K562 (cell line): Measurements from ENCODE around the gene SUDS3. TPM values are rescaled to one million over a fixed set of nuclear protein-coding genes. Genes with fewer than 3 reads are reported as not detected.

Source experiments
- DLX4 ChIP-seq: fragments of 250-450 bp; sonication (Bioruptor Pico); IDR thresholded peaks from 2 replicates; pipeline ENCODE4 v1.6.1; 2021; ENCODE audit warnings: mild to moderate bottlenecking
- HCFC1 ChIP-seq: IDR thresholded peaks from 2 replicates; pipeline ENCODE4 v1.6.1; 2012; ENCODE audit warnings: low read depth, low read length, improper control_type of control experiment
- NFE2 ChIP-seq: IDR thresholded peaks from 2 replicates; pipeline ENCODE4 v1.6.1; 2014; ENCODE audit warnings: antibody characterized with exemption, low read depth
- NONO ChIP-seq, 2 experiments: fragments of 200-400 bp in 1 of 2; fragments of 450-650 bp in 1 of 2; formaldehyde crosslinking in 1 of 2; IDR thresholded peaks; 2 replicates each; pipeline ENCODE4 v1.6.1; 2017; ENCODE audit warnings: low read depth in 2 of 2, mild to moderate bottlenecking in 2 of 2, moderate library complexity in 2 of 2, low read length in 1 of 2
- POLR2AphosphoS2 ChIP-seq: IDR thresholded peaks from 2 replicates; pipeline ENCODE4 v1.6.1; 2012; ENCODE audit warnings: low read length, improper control_type of control experiment
- SAP30 ChIP-seq: fragments of 200-600 bp; sonication (generic); IDR thresholded peaks from 2 replicates; pipeline ENCODE4 v1.6.1; 2012; ENCODE audit warnings: borderline replicate concordance, low read depth, mild to moderate bottlenecking, moderate library complexity, low read length, control low read depth, inconsistent platforms; ENCODE audit not compliant: insufficient read depth, poor library complexity, severe bottlenecking
- SPI1 ChIP-seq: IDR thresholded peaks from 2 replicates; pipeline ENCODE4 v1.6.1; 2011; ENCODE audit warnings: low read depth, low read length, control low read depth, borderline replicate concordance
- SREBF2 ChIP-seq: sonication (generic); formaldehyde crosslinking; IDR thresholded peaks from 2 replicates; pipeline ENCODE4 v1.4.0; 2020; ENCODE audit warnings: mild to moderate bottlenecking, missing genetic modification reagents
- WHSC1 ChIP-seq: IDR thresholded peaks from one replicate; pipeline ENCODE4 v1.6.1; 2012; ENCODE audit warnings: low read length, control low read depth, inconsistent platforms
- ZBTB1 ChIP-seq: sonication (generic); formaldehyde crosslinking; IDR thresholded peaks from 2 replicates; pipeline ENCODE4 v1.8.1; 2023; ENCODE audit warnings: missing genetic modification reagents, low read depth, mild to moderate bottlenecking, borderline replicate concordance
- polyA plus RNA-seq, 8 experiments: library from polyadenylated mRNA; depleted of rRNA in 4 of 8; stranded (reverse) in 5 of 8; unstranded in 3 of 8; fragments of >200 nt; fragmentation: Nextera tagmentation in 2 of 8; fragmentation: Illumina TruSeq in 1 of 8; extraction: Ambion mirVana in 2 of 8; extraction: Trizol in 1 of 8; gene quantifications; 2 replicates each; pipeline versions ENCODE4 v1.2.1 to v1.2.3, GENCODE V29; 2011 to 2014; ENCODE audit warnings: inconsistent platforms in 1 of 8, missing spikeins in 1 of 8
- total RNA-seq, 7 experiments: library from RNA; depleted of rRNA in 6 of 7; stranded (reverse); fragments of >200 nt in 6 of 7; fragmentation: Illumina TruSeq in 2 of 7; extraction: Trizol in 2 of 7; gene quantifications; 2 replicates each; pipeline versions ENCODE4 v1.2.1 to v1.2.3, GENCODE V29; 2011 to 2021; ENCODE audit warnings: low replicate concordance in 1 of 7
- TF ChIP-seq, protein P1 (sequence below), 2 experiments: fragments of 450-650 bp in 1 of 2; sonication (generic) in 1 of 2; formaldehyde crosslinking in 1 of 2; IDR thresholded peaks; 2 replicates each; pipeline versions ENCODE4 v1.7.1 to v1.9.0; 2016 to 2022; ENCODE audit warnings: inconsistent platforms in 1 of 2, mild to moderate bottlenecking in 1 of 2, missing genetic modification reagents in 1 of 2
- TF ChIP-seq, protein P2 (sequence below): fragments of 200-800 bp; sonication (Bioruptor generic); IDR thresholded peaks from 2 replicates; pipeline ENCODE4 v1.6.1; 2017; ENCODE audit warnings: missing genetic modification characterization, missing compliant biosample characterization

Gene SUDS3
- total and polyA plus RNA-seq, 9 of the 15 experiments (the other 6 are each of a cell fraction or from before 2014, with no cell fraction given): 6.6 to 30.5 (median 23.3) TPM

GRCh38 chr12:118372541-118373495 is 3.5 kb upstream of the SUDS3 start, which contains the start of gene TAOK3 (continued):
- TF ChIP-seq, protein P1, sequence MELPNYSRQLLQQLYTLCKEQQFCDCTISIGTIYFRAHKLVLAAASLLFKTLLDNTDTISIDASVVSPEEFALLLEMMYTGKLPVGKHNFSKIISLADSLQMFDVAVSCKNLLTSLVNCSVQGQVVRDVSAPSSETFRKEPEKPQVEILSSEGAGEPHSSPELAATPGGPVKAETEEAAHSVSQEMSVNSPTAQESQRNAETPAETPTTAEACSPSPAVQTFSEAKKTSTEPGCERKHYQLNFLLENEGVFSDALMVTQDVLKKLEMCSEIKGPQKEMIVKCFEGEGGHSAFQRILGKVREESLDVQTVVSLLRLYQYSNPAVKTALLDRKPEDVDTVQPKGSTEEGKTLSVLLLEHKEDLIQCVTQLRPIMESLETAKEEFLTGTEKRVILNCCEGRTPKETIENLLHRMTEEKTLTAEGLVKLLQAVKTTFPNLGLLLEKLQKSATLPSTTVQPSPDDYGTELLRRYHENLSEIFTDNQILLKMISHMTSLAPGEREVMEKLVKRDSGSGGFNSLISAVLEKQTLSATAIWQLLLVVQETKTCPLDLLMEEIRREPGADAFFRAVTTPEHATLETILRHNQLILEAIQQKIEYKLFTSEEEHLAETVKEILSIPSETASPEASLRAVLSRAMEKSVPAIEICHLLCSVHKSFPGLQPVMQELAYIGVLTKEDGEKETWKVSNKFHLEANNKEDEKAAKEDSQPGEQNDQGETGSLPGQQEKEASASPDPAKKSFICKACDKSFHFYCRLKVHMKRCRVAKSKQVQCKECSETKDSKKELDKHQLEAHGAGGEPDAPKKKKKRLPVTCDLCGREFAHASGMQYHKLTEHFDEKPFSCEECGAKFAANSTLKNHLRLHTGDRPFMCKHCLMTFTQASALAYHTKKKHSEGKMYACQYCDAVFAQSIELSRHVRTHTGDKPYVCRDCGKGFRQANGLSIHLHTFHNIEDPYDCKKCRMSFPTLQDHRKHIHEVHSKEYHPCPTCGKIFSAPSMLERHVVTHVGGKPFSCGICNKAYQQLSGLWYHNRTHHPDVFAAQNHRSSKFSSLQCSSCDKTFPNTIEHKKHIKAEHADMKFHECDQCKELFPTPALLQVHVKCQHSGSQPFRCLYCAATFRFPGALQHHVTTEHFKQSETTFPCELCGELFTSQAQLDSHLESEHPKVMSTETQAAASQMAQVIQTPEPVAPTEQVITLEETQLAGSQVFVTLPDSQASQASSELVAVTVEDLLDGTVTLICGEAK (IDR thresholded peaks at IDR 0.05): 0 out of 2 replicates have a peak, but pooled peaks have one; percentile 21
- TF ChIP-seq, protein P1 (CRISPR knock-in tag; IDR thresholded peaks at IDR 0.05): no peak
- TF ChIP-seq NFE2 (no peak), POLR2AphosphoS2 (peak; percentile 84; the same call in 1 of the 2 replicates), NONO (IDR thresholded peaks at IDR 0.05; ENCODE audit: low read depth in 2 of 2, low read length in 1 of 2) (peak in 1 of 2 experiments; percentile 37; a peak in 1 of 4 replicates), HCFC1 (peak; percentile 79), SAP30 (peak; percentile 73), WHSC1 (no peak), DLX4 (CRISPR knock-in tag) (no peak), SPI1 (0 out of 2 replicates have a peak, but pooled peaks have one; percentile 32), SREBF2 (no peak), ZBTB1 (CRISPR knock-in tag) (no peak)
- TF ChIP-seq, protein P2, sequence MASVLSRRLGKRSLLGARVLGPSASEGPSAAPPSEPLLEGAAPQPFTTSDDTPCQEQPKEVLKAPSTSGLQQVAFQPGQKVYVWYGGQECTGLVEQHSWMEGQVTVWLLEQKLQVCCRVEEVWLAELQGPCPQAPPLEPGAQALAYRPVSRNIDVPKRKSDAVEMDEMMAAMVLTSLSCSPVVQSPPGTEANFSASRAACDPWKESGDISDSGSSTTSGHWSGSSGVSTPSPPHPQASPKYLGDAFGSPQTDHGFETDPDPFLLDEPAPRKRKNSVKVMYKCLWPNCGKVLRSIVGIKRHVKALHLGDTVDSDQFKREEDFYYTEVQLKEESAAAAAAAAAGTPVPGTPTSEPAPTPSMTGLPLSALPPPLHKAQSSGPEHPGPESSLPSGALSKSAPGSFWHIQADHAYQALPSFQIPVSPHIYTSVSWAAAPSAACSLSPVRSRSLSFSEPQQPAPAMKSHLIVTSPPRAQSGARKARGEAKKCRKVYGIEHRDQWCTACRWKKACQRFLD (CRISPR knock-in tag): no peak
